Measurements from ENCODE around the gene ATP5PD. TPM values are rescaled to one million over a fixed set of nuclear protein-coding genes. Genes with fewer than 3 reads are reported as not detected.

The ATP5PD gene
- total RNA-seq, 1 donor from 2014 or later = 239 TPM

DNA sequence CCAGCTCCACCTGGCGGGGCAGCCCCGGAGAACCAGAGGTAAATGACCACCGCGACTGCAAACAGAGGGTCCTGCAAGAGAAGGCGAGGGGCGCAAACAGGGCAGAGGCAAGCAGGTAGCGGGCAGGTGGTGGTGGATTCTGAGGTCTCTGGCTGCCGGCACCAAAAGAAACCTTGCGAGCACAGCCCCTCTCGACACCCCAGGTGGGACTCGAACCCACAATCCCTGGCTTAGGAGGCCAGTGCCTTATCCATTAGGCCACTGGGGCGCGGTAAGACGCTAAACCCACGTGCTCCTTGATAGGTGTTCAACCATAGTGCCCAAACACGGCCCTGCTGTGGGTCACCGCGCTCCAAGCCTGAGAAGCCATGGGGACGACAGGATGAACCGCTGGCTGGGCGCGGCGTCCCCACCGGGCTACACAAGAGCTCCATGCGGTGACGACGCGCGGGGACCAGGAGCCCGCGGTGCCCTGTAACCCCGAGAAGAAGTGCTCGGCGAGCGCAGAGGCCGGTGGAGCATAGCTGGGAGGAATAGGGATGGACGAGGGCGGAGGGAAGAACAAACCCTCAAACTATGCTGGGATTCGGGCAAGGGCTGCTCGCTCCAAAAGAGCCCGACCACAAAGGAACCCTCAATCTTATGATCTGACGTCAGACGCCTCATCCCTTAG, 12.4 kb downstream of the ATP5PD start:
- peak overlapping the region; percentile 96 for H3K4me3 Mint-ChIP-seq (ENCODE audit: unreplicated experiment)
- no peak for FAIRE-seq
- Histone ChIP-seq H4K20me1 (ENCODE audit: insufficient read depth, low read length) (peaks cover 3% of the 10 kb centered on the region), H3K4me3 (ENCODE audit: insufficient read depth, low read depth, low read length) (peak overlapping the region; percentile 99), H3K9me3 (ENCODE audit: insufficient read depth, low read depth, low read length) (peaks cover 10% of the 10 kb centered on the region), H3K36me3 (ENCODE audit: insufficient read depth, low read length) (peaks cover 5% of the 10 kb centered on the region), H3K27ac (ENCODE audit: low read depth, low read length) (peak overlapping the region; percentile 98), H3K9ac (ENCODE audit: low read length) (peak overlapping the region; percentile 99), H2AFZ (ENCODE audit: low read depth, low read length) (peak overlapping the region; percentile 100), H3K4me1 (ENCODE audit: insufficient read depth, low read length) (peaks cover 19% of the 10 kb centered on the region), H3K79me2 (ENCODE audit: insufficient read depth, low read length) (no peaks in the 10 kb centered on the region), H3K4me2 (ENCODE audit: low read length) (peak overlapping the region; percentile 99), H3K27me3 (ENCODE audit: insufficient read depth, low read length) (no peaks in the 10 kb centered on the region)
- H3K27me3 Mint-ChIP-seq (ENCODE audit: low read depth, unreplicated experiment) = peaks cover 6% of the 10 kb centered on the region
- TF ChIP-seq, protein P1, sequence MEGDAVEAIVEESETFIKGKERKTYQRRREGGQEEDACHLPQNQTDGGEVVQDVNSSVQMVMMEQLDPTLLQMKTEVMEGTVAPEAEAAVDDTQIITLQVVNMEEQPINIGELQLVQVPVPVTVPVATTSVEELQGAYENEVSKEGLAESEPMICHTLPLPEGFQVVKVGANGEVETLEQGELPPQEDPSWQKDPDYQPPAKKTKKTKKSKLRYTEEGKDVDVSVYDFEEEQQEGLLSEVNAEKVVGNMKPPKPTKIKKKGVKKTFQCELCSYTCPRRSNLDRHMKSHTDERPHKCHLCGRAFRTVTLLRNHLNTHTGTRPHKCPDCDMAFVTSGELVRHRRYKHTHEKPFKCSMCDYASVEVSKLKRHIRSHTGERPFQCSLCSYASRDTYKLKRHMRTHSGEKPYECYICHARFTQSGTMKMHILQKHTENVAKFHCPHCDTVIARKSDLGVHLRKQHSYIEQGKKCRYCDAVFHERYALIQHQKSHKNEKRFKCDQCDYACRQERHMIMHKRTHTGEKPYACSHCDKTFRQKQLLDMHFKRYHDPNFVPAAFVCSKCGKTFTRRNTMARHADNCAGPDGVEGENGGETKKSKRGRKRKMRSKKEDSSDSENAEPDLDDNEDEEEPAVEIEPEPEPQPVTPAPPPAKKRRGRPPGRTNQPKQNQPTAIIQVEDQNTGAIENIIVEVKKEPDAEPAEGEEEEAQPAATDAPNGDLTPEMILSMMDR (IDR thresholded peaks at IDR 0.05; ENCODE audit: insufficient read depth, low read depth, low read length) = no peak
- no peak for TF ChIP-seq EZH2 (IDR thresholded peaks at IDR 0.05; ENCODE audit: insufficient read depth, low read length)
- DNase-seq (ENCODE audit: low read depth) = peak; percentile 71
- H3K9me3 Mint-ChIP-seq (ENCODE audit: unreplicated experiment) = peaks cover 7% of the 10 kb centered on the region
- H3K4me1 Mint-ChIP-seq (ENCODE audit: low read depth, unreplicated experiment) = no peaks in the 10 kb centered on the region
- peaks cover 9% of the 10 kb centered on the region for H3K36me3 Mint-ChIP-seq (ENCODE audit: low read depth, unreplicated experiment)
- peak overlapping the region; percentile 95 for H3K27ac Mint-ChIP-seq (ENCODE audit: unreplicated experiment)

DNA sequence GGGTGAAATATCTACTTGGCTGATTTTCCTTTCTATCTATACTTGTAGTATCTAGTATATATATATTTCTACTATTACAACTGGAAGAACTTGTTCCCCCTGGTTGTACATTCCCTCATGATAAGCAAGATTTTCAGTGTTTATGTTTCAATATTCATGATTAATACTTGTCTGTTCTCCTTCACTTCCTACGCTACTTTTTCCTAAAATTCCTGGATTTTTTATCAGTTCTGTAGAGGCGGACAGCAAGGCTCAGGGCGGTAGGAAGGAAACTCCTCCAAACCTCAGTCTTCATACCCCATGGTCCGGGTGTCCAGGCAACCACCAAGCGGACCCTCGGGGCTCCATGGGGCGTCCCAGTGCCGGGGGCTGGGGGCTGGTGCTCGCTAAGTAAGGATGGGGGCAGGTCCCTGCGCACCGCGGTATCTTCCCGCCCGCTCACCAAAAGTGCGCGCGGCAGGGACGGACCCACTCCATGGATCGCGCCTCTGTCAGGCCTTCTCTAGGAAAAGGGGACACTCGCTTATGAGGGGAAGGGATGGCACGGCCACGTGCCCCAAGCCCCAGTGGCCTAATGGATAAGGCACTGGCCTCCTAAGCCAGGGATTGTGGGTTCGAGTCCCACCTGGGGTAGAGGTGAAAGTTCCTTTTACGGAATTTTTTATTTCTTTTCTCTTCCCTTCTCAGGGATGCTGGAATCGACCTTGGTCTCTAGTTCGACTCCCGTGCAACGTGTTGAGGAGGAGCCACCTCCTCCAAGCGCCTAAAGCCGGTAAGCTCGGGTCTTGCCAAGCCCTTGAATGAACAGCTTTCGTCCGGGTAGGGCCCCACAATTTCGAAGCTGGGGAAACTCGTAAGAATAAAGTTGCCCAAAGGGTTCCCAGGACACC, 13.2 kb downstream of the ATP5PD start:
- peak; percentile 78 for DNase-seq (ENCODE audit: low read depth)

More for the DNA sequence above, 13.2 kb downstream of the ATP5PD start:
- H3K9me3 Mint-ChIP-seq (ENCODE audit: unreplicated experiment) = peaks cover 9% of the 10 kb centered on the region
- Histone ChIP-seq H3K9ac (ENCODE audit: low read length) (peak overlapping the region; percentile 99), H3K36me3 (ENCODE audit: insufficient read depth, low read length) (peaks cover 3% of the 10 kb centered on the region), H3K79me2 (ENCODE audit: insufficient read depth, low read length) (no peaks in the 10 kb centered on the region), H3K9me3 (ENCODE audit: insufficient read depth, low read depth, low read length) (peaks cover 10% of the 10 kb centered on the region), H3K27ac (ENCODE audit: low read depth, low read length) (peak overlapping the region; percentile 1), H3K4me3 (ENCODE audit: insufficient read depth, low read depth, low read length) (peak overlapping the region; percentile 99), H4K20me1 (ENCODE audit: insufficient read depth, low read length) (peaks cover 3% of the 10 kb centered on the region), H3K27me3 (ENCODE audit: insufficient read depth, low read length) (no peaks in the 10 kb centered on the region), H3K4me1 (ENCODE audit: insufficient read depth, low read length) (peaks cover 19% of the 10 kb centered on the region), H3K4me2 (ENCODE audit: low read length) (peak overlapping the region; percentile 99), H2AFZ (ENCODE audit: low read depth, low read length) (peak overlapping the region; percentile 75)
- peaks cover 6% of the 10 kb centered on the region for H3K27me3 Mint-ChIP-seq (ENCODE audit: low read depth, unreplicated experiment)
- no peaks in the 10 kb centered on the region for H3K4me1 Mint-ChIP-seq (ENCODE audit: low read depth, unreplicated experiment)
- FAIRE-seq = no peak
- peak overlapping the region; percentile 96 for H3K4me3 Mint-ChIP-seq (ENCODE audit: unreplicated experiment)
- H3K36me3 Mint-ChIP-seq (ENCODE audit: low read depth, unreplicated experiment) = peaks cover 6% of the 10 kb centered on the region
- peak overlapping the region; percentile 95 for H3K27ac Mint-ChIP-seq (ENCODE audit: unreplicated experiment)
- TF ChIP-seq EZH2 (IDR thresholded peaks at IDR 0.05; ENCODE audit: insufficient read depth, low read length) = no peak
- TF ChIP-seq, protein P1 (IDR thresholded peaks at IDR 0.05; ENCODE audit: insufficient read depth, low read depth, low read length) = no peak

All from astrocyte (in vitro differentiated cells and primary cell).